IMR-90 (cell line): ENCODE data around the gene KRTAP4-3. TPM values are rescaled to one million over a fixed set of nuclear protein-coding genes. Genes with fewer than 3 reads are reported as not detected.
"Not testable (repeated sequence)": the region's sequence is repeated elsewhere in the genome, so short reads cannot be mapped to it uniquely, and the experiment has no call there.

Experiments used
- ATAC-seq: fragments of 200-7000 bp; cut with Tn5 transposase; 2 replicates; pipeline ENCODE4 v1.9.1; 2020; ENCODE audit warnings: low read depth, mild to moderate bottlenecking, moderate library complexity
- BruUV-seq: library from RNA; stranded (reverse); fragments of 400-500 nt; replicated peaks from 2 replicates; lab custom pipeline; 2021; lab: Mats Ljungman, UMichigan
- CTCF ChIA-PET: fragments of 300-600 bp; formaldehyde crosslinking; extraction: SDS; loops from one replicate; lab custom pipeline; 2021; ENCODE audit warnings: antibody characterized with exemption; lab: Yijun Ruan, JAX
- POLR2A ChIA-PET: fragments of 300-600 bp; sonication (Branson Sonifier 250); formaldehyde crosslinking; loops from one replicate; lab custom pipeline; 2022; ENCODE audit warnings: antibody characterized with exemption; ENCODE audit not compliant: unreplicated experiment; lab: Charles Lee
- DNase-seq: peaks from one replicate; pipeline ENCODE4 v3.0.0; 2013
- H2AFZ ChIP-seq: replicated peaks from 2 replicates; pipeline ENCODE3; 2013; ENCODE audit warnings: low read length, mild to moderate bottlenecking; ENCODE audit not compliant: poor library complexity
- H2AK5ac ChIP-seq: 2 replicates; pipeline ENCODE4 v1.6.1; 2013; ENCODE audit warnings: low read depth, low read length, inconsistent platforms
- H2AK9ac ChIP-seq: replicated peaks from 2 replicates; pipeline ENCODE3; 2013; ENCODE audit warnings: mild to moderate bottlenecking, low read depth, low read length, moderate library complexity; ENCODE audit not compliant: poor library complexity
- H2BK120ac ChIP-seq: 2 replicates; pipeline ENCODE4 v1.6.1; 2013; ENCODE audit warnings: low read depth, low read length, inconsistent platforms
- H2BK15ac ChIP-seq: 3 replicates; pipeline ENCODE4 v1.6.1; 2013; ENCODE audit warnings: low read depth, low read length, inconsistent platforms
- H2BK20ac ChIP-seq: 2 replicates; pipeline ENCODE4 v1.6.1; 2013; ENCODE audit warnings: low read depth, mild to moderate bottlenecking, inconsistent platforms, low read length, moderate library complexity
- H2BK5ac ChIP-seq: 2 replicates; pipeline ENCODE4 v1.6.1; 2013; ENCODE audit warnings: mild to moderate bottlenecking, low read depth, low read length, inconsistent platforms; ENCODE audit not compliant: poor library complexity, severe bottlenecking
- H3K14ac ChIP-seq: replicated peaks from 2 replicates; pipeline ENCODE4 v1.6.1; 2013; ENCODE audit warnings: low read depth, low read length, inconsistent platforms
- H3K18ac ChIP-seq: 2 replicates; pipeline ENCODE4 v1.6.1; 2013; ENCODE audit warnings: low read depth, low read length, control low read depth
- H3K23ac ChIP-seq: 2 replicates; pipeline ENCODE4 v1.6.1; 2013; ENCODE audit warnings: low read depth, low read length, inconsistent platforms
- H3K27ac ChIP-seq: 2 replicates; pipeline ENCODE4 v1.5.1; 2013; ENCODE audit warnings: mild to moderate bottlenecking, control low read depth, low read length; ENCODE audit not compliant: insufficient read depth
- H3K27me3 ChIP-seq: 2 replicates; pipeline ENCODE4 v1.6.1; 2013; ENCODE audit warnings: low read length; ENCODE audit not compliant: control insufficient read depth, insufficient read depth
- H3K36me3 ChIP-seq: 2 replicates; pipeline ENCODE4 v1.6.1; 2013; ENCODE audit warnings: low read length, mixed read lengths; ENCODE audit not compliant: control insufficient read depth, insufficient read depth
- H3K4ac ChIP-seq: 2 replicates; pipeline ENCODE4 v1.6.1; 2013; ENCODE audit warnings: low read depth, low read length, inconsistent platforms
- H3K4me1 ChIP-seq: 2 replicates; pipeline ENCODE4 v1.6.1; 2013; ENCODE audit warnings: low read length, mixed read lengths; ENCODE audit not compliant: control insufficient read depth, insufficient read depth
- H3K4me2 ChIP-seq: 2 replicates; pipeline ENCODE4 v1.6.1; 2013; ENCODE audit warnings: low read depth, mild to moderate bottlenecking, control low read depth, low read length, moderate library complexity
- H3K4me3 ChIP-seq: 2 replicates; pipeline ENCODE4 v1.5.1; 2013; ENCODE audit warnings: low read depth, mild to moderate bottlenecking, control low read depth, low read length, moderate library complexity; ENCODE audit not compliant: insufficient read depth
- H3K56ac ChIP-seq: 2 replicates; pipeline ENCODE4 v1.6.1; 2013; ENCODE audit warnings: low read length, inconsistent platforms; ENCODE audit not compliant: insufficient read depth; ENCODE audit errors: extremely low read depth
- H3K79me1 ChIP-seq, 2 experiments: 2 replicates each; pipeline ENCODE4 v1.6.1; 2013; ENCODE audit warnings: low read length in 2 of 2, inconsistent platforms in 1 of 2, low read depth in 1 of 2
- H3K9ac ChIP-seq: 2 replicates; pipeline ENCODE4 v1.6.1; 2013; ENCODE audit warnings: low read depth, low read length, control low read depth
- H3K9me1 ChIP-seq: 2 replicates; pipeline ENCODE4 v1.6.1; 2013; ENCODE audit warnings: low read length, inconsistent platforms; ENCODE audit not compliant: insufficient read depth
- H3K9me3 ChIP-seq: 2 replicates; pipeline ENCODE4 v1.6.1; 2013; ENCODE audit warnings: low read length; ENCODE audit not compliant: control insufficient read depth, insufficient read depth
- H4K20me1 ChIP-seq: 2 replicates; pipeline ENCODE4 v1.6.1; 2013; ENCODE audit warnings: low read length, inconsistent platforms; ENCODE audit not compliant: insufficient read depth
- H4K5ac ChIP-seq: 2 replicates; pipeline ENCODE4 v1.6.1; 2013; ENCODE audit warnings: mild to moderate bottlenecking, low read depth, low read length, control low read depth
- H4K8ac ChIP-seq, 2 experiments: 2 replicates each; pipeline ENCODE4 v1.6.1; 2013; ENCODE audit warnings: low read depth in 2 of 2, low read length in 2 of 2, control low read depth in 1 of 2, inconsistent platforms in 1 of 2
- H4K91ac ChIP-seq: 2 replicates; pipeline ENCODE4 v1.6.1; 2013; ENCODE audit warnings: low read depth, low read length, inconsistent platforms; ENCODE audit not compliant: insufficient read depth
- WGBS, 2 experiments: methylation state at CpG; one replicate each; pipeline versions ENCODE4 v1.1.5 to v1.1.7; 2013; ENCODE audit warnings: missing lambda C conversion rate in 2 of 2; ENCODE audit not compliant: insufficient read length in 1 of 2; ENCODE audit errors: extremely low coverage in 2 of 2; 5-methylcytosine and 5-hydroxymethylcytosine counted together
- dilution Hi-C: fragments of 300-500 bp; cut with HindIII; formaldehyde crosslinking; loops from one replicate; pipeline ENCODE4 v1.14.3; 2018; ENCODE audit warnings: low sequenced_read_pairs; ENCODE audit not compliant: unreplicated experiment
- in situ Hi-C: fragments of 300-500 bp; cut with MboI; formaldehyde crosslinking; loops from 3 replicates; pipeline ENCODE4 v1.14.3; 2019; ENCODE audit warnings: low sequenced_read_pairs, inconsistent platforms, mixed read lengths
- intact Hi-C: fragments of 100-400 bp; cut with micrococcal nuclease; formaldehyde crosslinking; loops from 2 replicates; pipeline ENCODE4 v1.10.0; 2022
- microRNA-seq, 2 experiments: library from miRNA; stranded (forward) in 1 of 2; unstranded in 1 of 2; fragments of 10-50 nt in 1 of 2; fragments of <30 nt in 1 of 2; gene quantifications in 1 of 2; microRNA quantifications in 1 of 2; one replicate each; pipeline versions ENCODE3 to v1.1.0; 2013 to 2020; ENCODE audit not compliant: insufficient read depth in 1 of 2, insufficient read length in 1 of 2, unreplicated experiment in 1 of 2
- polyA plus RNA-seq, 3 experiments: library from polyadenylated mRNA; depleted of rRNA; stranded (reverse); fragments of >200 nt; gene quantifications; 2 replicates each; pipeline ENCODE4 v1.2.3, GENCODE V29; 2012; ENCODE audit warnings: low replicate concordance in 1 of 3
- small RNA-seq, 5 experiments: library from RNA; depleted of rRNA; stranded (forward); fragments of <200 nt; gene quantifications; one replicate each; pipeline ENCODE3, GENCODE V24; 2012
- total RNA-seq: library from RNA; depleted of rRNA; stranded (reverse); fragments of >200 nt; gene quantifications from 2 replicates; pipeline ENCODE4 v1.2.3, GENCODE V29; 2012; rRNA removed

The KRTAP4-3 gene
- total and polyA plus RNA-seq, 2 of the 4 experiments (the other 2 are of a cell fraction), result not detected

GRCh38 chr17:41117846-41118386, 50.1 kb downstream of the KRTAP4-3 start, which contains the start of gene KRTAP4-11:
Gene KRTAP4-11 (minus strand): TSS chr17:41118373. CDS start chr17:41118315, 58 bp downstream.
- H3K56ac ChIP-seq, H3K4me2 ChIP-seq, H3K79me1 ChIP-seq, in situ Hi-C loops, intact Hi-C loops, H3K9me1 ChIP-seq, H3K23ac ChIP-seq, BruUV-seq, H2AK9ac ChIP-seq, H2AFZ ChIP-seq, CTCF ChIA-PET, H2BK20ac ChIP-seq, H4K20me1 ChIP-seq, DNase-seq, H3K4me1 ChIP-seq, POLR2A ChIA-PET, H2BK15ac ChIP-seq, ATAC-seq, H3K4me3 ChIP-seq, H3K9me3 ChIP-seq, H3K27me3 ChIP-seq, H4K5ac ChIP-seq, dilution Hi-C loops, H3K9ac ChIP-seq, H3K18ac ChIP-seq, H3K36me3 ChIP-seq, H3K27ac ChIP-seq: not testable (repeated sequence)
- H4K8ac ChIP-seq, result peak within 1 kb of the TSS in 1 of 2 experiments; percentile 62; a peak in 2 of 4 replicates
- peak within 1 kb of the TSS; percentile 9; the same call in 1 of the 2 replicates for H3K14ac ChIP-seq
- H2BK5ac ChIP-seq, result peak within 1 kb of the TSS; percentile 42
- H3K4ac ChIP-seq, result peak within 1 kb of the TSS; percentile 56
- H4K91ac ChIP-seq, result 0 out of 2 replicates have a peak within 1 kb of the TSS, but pooled peaks have one; percentile 30
- peak within 1 kb of the TSS; percentile 14; the same call in 1 of the 2 replicates for H2BK120ac ChIP-seq
- WGBS, 2 experiments, result 91% methylated on average over 3 of the region's 10 CpGs; no CpG with 5 or more reads in 1 of the 2 experiments
- H2AK5ac ChIP-seq, result peak within 1 kb of the TSS; percentile 70

Small RNAs within 50 kb of the gene (microRNA-seq; reads per million reads assigned to microRNA genes)
- not detected for gene KRTAP4-17P (ENCODE audit: insufficient read depth, insufficient read length)

Small RNAs within 50 kb of the gene (small RNA-seq; reads per million reads assigned to genes)
- gene KRTAP4-17P, result 0 reads per million in 5 experiments

Other genes starting within 250 kb of the KRTAP4-3 start
Only the 30 nearest of the 40 such genes appear.
- 33.1 and 34.8 TPM in 2 replicates for gene KRTAP1-5, start 141.0 kb downstream of the KRTAP4-3 start, total RNA-seq
- 27.0 and 35.9 TPM in 2 replicates for gene KRTAP1-5, start 141.0 kb downstream of the KRTAP4-3 start, polyA plus RNA-seq (2012; rRNA removed)
- not detected in 2 replicates for gene KRTAP1-4, start 138.0 kb downstream of the KRTAP4-3 start, total RNA-seq
- gene KRTAP1-4, start 138.0 kb downstream of the KRTAP4-3 start, polyA plus RNA-seq (2012; rRNA removed), result not detected in 2 replicates
- gene KRTAP1-3, start 133.3 kb downstream of the KRTAP4-3 start, total RNA-seq, result not detected in 2 replicates
- not detected in 2 replicates for gene KRTAP1-3, start 133.3 kb downstream of the KRTAP4-3 start, polyA plus RNA-seq (2012; rRNA removed)
- 0.83 and 0.90 TPM in 2 replicates for gene KRTAP1-1, start 126.8 kb downstream of the KRTAP4-3 start, total RNA-seq
- 1.2 and 1.5 TPM in 2 replicates for gene KRTAP1-1, start 126.8 kb downstream of the KRTAP4-3 start, polyA plus RNA-seq (2012; rRNA removed)
- not detected in 2 replicates for gene KRTAP2-1, start 120.9 kb downstream of the KRTAP4-3 start, total RNA-seq
- not detected in 2 replicates for gene KRTAP2-1, start 120.9 kb downstream of the KRTAP4-3 start, polyA plus RNA-seq (2012; rRNA removed)
- gene KRTAP2-2, start 113.0 kb downstream of the KRTAP4-3 start, total RNA-seq, result not detected in 2 replicates
- 0.17 TPM in 1 of 2 replicates, not detected in the other for gene KRTAP2-2, start 113.0 kb downstream of the KRTAP4-3 start, polyA plus RNA-seq (2012; rRNA removed)
- 1.4 TPM in 2 replicates for gene KRTAP2-3, start 108.1 kb downstream of the KRTAP4-3 start, total RNA-seq
- gene KRTAP2-3, start 108.1 kb downstream of the KRTAP4-3 start, polyA plus RNA-seq (2012; rRNA removed), result 35.2 and 35.6 TPM in 2 replicates
- gene KRTAP2-4, start 102.3 kb downstream of the KRTAP4-3 start, total RNA-seq, result not detected in 2 replicates
- gene KRTAP2-4, start 102.3 kb downstream of the KRTAP4-3 start, polyA plus RNA-seq (2012; rRNA removed), result not detected in 2 replicates
- not detected in 2 replicates for gene KRTAP4-7, start 84.1 kb downstream of the KRTAP4-3 start, total RNA-seq
- 0.11 TPM in 1 of 2 replicates, not detected in the other for gene KRTAP4-7, start 84.1 kb downstream of the KRTAP4-3 start, polyA plus RNA-seq (2012; rRNA removed)
- gene KRTAP4-8, start 70.1 kb downstream of the KRTAP4-3 start, total RNA-seq, result not detected in 2 replicates
- not detected in 2 replicates for gene KRTAP4-8, start 70.1 kb downstream of the KRTAP4-3 start, polyA plus RNA-seq (2012; rRNA removed)
- gene KRTAP4-16, start 66.0 kb downstream of the KRTAP4-3 start, total RNA-seq, result not detected in 2 replicates
- not detected in 2 replicates for gene KRTAP4-16, start 66.0 kb downstream of the KRTAP4-3 start, polyA plus RNA-seq (2012; rRNA removed)
- not detected in 2 replicates for gene KRTAP4-9, start 62.8 kb downstream of the KRTAP4-3 start, total RNA-seq
- gene KRTAP4-9, start 62.8 kb downstream of the KRTAP4-3 start, polyA plus RNA-seq (2012; rRNA removed), result 0.24 TPM in 2 replicates
- gene KRTAP4-11, start 49.8 kb downstream of the KRTAP4-3 start, total RNA-seq, result not detected in 2 replicates
- not detected in 2 replicates for gene KRTAP4-11, start 49.8 kb downstream of the KRTAP4-3 start, polyA plus RNA-seq (2012; rRNA removed)
- gene KRTAP4-12, start 44.0 kb downstream of the KRTAP4-3 start, total RNA-seq, result 0.18 TPM in 1 of 2 replicates, not detected in the other
- 1.0 and 1.1 TPM in 2 replicates for gene KRTAP4-12, start 44.0 kb downstream of the KRTAP4-3 start, polyA plus RNA-seq (2012; rRNA removed)
- not detected in 2 replicates for gene KRTAP4-6, start 27.7 kb downstream of the KRTAP4-3 start, total RNA-seq
- gene KRTAP4-6, start 27.7 kb downstream of the KRTAP4-3 start, polyA plus RNA-seq (2012; rRNA removed), result not detected in 2 replicates
- gene KRTAP4-5, start 18.4 kb downstream of the KRTAP4-3 start, total RNA-seq, result not detected in 2 replicates
- not detected in 2 replicates for gene KRTAP4-5, start 18.4 kb downstream of the KRTAP4-3 start, polyA plus RNA-seq (2012; rRNA removed)
- not detected in 2 replicates for gene KRTAP4-4, start 7.5 kb downstream of the KRTAP4-3 start, total RNA-seq
- gene KRTAP4-4, start 7.5 kb downstream of the KRTAP4-3 start, polyA plus RNA-seq (2012; rRNA removed), result not detected in 2 replicates
- gene KRTAP4-2, start 10.0 kb upstream of the KRTAP4-3 start, total RNA-seq, result not detected in 2 replicates
- gene KRTAP4-2, start 10.0 kb upstream of the KRTAP4-3 start, polyA plus RNA-seq (2012; rRNA removed), result not detected in 2 replicates
- not detected in 2 replicates for gene KRTAP4-1, start 16.7 kb upstream of the KRTAP4-3 start, total RNA-seq
- gene KRTAP4-1, start 16.7 kb upstream of the KRTAP4-3 start, polyA plus RNA-seq (2012; rRNA removed), result not detected in 2 replicates
- not detected in 2 replicates for gene KRTAP9-1, start 21.7 kb upstream of the KRTAP4-3 start, total RNA-seq
- not detected in 2 replicates for gene KRTAP9-1, start 21.7 kb upstream of the KRTAP4-3 start, polyA plus RNA-seq (2012; rRNA removed)
- not detected in 2 replicates for gene KRTAP9-2, start 58.4 kb upstream of the KRTAP4-3 start, total RNA-seq
- gene KRTAP9-2, start 58.4 kb upstream of the KRTAP4-3 start, polyA plus RNA-seq (2012; rRNA removed), result not detected in 2 replicates
- gene KRTAP9-3, start 64.2 kb upstream of the KRTAP4-3 start, total RNA-seq, result not detected in 2 replicates
- gene KRTAP9-3, start 64.2 kb upstream of the KRTAP4-3 start, polyA plus RNA-seq (2012; rRNA removed), result not detected in 2 replicates
- not detected in 2 replicates for gene KRTAP9-8, start 69.8 kb upstream of the KRTAP4-3 start, total RNA-seq
- not detected in 2 replicates for gene KRTAP9-8, start 69.8 kb upstream of the KRTAP4-3 start, polyA plus RNA-seq (2012; rRNA removed)
- gene KRTAP9-4, start 81.5 kb upstream of the KRTAP4-3 start, total RNA-seq, result not detected in 2 replicates
- gene KRTAP9-4, start 81.5 kb upstream of the KRTAP4-3 start, polyA plus RNA-seq (2012; rRNA removed), result not detected in 2 replicates
- not detected in 2 replicates for gene KRTAP9-9, start 87.2 kb upstream of the KRTAP4-3 start, total RNA-seq
- not detected in 2 replicates for gene KRTAP9-9, start 87.2 kb upstream of the KRTAP4-3 start, polyA plus RNA-seq (2012; rRNA removed)
- gene KRTAP9-6, start 97.2 kb upstream of the KRTAP4-3 start, total RNA-seq, result not detected in 2 replicates
- gene KRTAP9-6, start 97.2 kb upstream of the KRTAP4-3 start, polyA plus RNA-seq (2012; rRNA removed), result not detected in 2 replicates
- gene KRTAP9-7, start 107.5 kb upstream of the KRTAP4-3 start, total RNA-seq, result not detected in 2 replicates
- gene KRTAP9-7, start 107.5 kb upstream of the KRTAP4-3 start, polyA plus RNA-seq (2012; rRNA removed), result not detected in 2 replicates
- not detected in 2 replicates for gene KRTAP29-1, start 134.6 kb upstream of the KRTAP4-3 start, total RNA-seq
- gene KRTAP29-1, start 134.6 kb upstream of the KRTAP4-3 start, polyA plus RNA-seq (2012; rRNA removed), result not detected in 2 replicates
- not detected in 2 replicates for gene KRTAP16-1, start 141.1 kb upstream of the KRTAP4-3 start, total RNA-seq
- not detected in 2 replicates for gene KRTAP16-1, start 141.1 kb upstream of the KRTAP4-3 start, polyA plus RNA-seq (2012; rRNA removed)
- not detected in 2 replicates for gene KRTAP17-1, start 147.5 kb upstream of the KRTAP4-3 start, total RNA-seq
- gene KRTAP17-1, start 147.5 kb upstream of the KRTAP4-3 start, polyA plus RNA-seq (2012; rRNA removed), result not detected in 2 replicates